Body of pancreas (tissue), 4 donors: ENCODE results near the gene KLHL6. TPM values are rescaled to one million over a fixed set of nuclear protein-coding genes. Genes with fewer than 3 reads are reported as not detected.

ENCODE experiments used
- ATAC-seq: fragments of 150-250 bp; one replicate; pipeline ENCODE4 v1.9.1; 2016
- DNase-seq, 4 donors: peaks; one replicate each; pipeline ENCODE4 v3.0.0-alpha.2; 2019
- H3K27ac ChIP-seq, 4 donors: fragments of 200-600 bp; sonication (generic); 1 replicate in 3 of 4; 2 replicates in 1 of 4; pipeline versions ENCODE4 v1.5.1 to v1.6.1; 2016 to 2019; ENCODE audit warnings: mild to moderate bottlenecking in 1 of 4, mixed read lengths in 1 of 4, moderate library complexity in 1 of 4
- H3K27me3 ChIP-seq, 2 donors: fragments of 200-600 bp; sonication (generic); one replicate each; pipeline ENCODE4 v1.6.0; 2016; ENCODE audit warnings: mild to moderate bottlenecking in 1 of 2
- H3K36me3 ChIP-seq, 2 donors: fragments of 200-600 bp; sonication (generic); replicated peaks in 1 of 2; 2 replicates each; pipeline ENCODE4 v1.5.1; 2016; ENCODE audit warnings: low read depth in 2 of 2; ENCODE audit not compliant: insufficient read depth in 1 of 2
- H3K4me1 ChIP-seq: fragments of 200-600 bp; sonication (generic); one replicate; pipeline ENCODE4 v1.6.0; 2016
- H3K4me3 ChIP-seq, 2 donors: fragments of 200-600 bp; sonication (generic); 1 replicate in 1 of 2; 2 replicates in 1 of 2; pipeline ENCODE4 v1.5.1; 2016 to 2019
- H3K9me3 ChIP-seq, 3 donors: fragments of 200-600 bp; sonication (generic); 1 replicate in 2 of 3; 2 replicates in 1 of 3; pipeline ENCODE4 v1.5.1; 2016
- CTCF ChIP-seq, 7 experiments: fragments of 450-650 bp in 4 of 7; fragments of 200-600 bp in 3 of 7; sonication (generic) in 3 of 7; IDR thresholded peaks; one replicate each; pipeline ENCODE4 v1.5.1; 2016 to 2019; ENCODE audit warnings: antibody characterized with exemption in 7 of 7
- POLR2A ChIP-seq, 3 donors: fragments of 450-650 bp; IDR thresholded peaks; one replicate each; pipeline ENCODE4 v1.6.1; 2016; ENCODE audit warnings: antibody characterized with exemption in 3 of 3, mild to moderate bottlenecking in 2 of 3
- WGBS, 2 donors: methylation state at CpG; one replicate each; pipeline ENCODE4 v1.1.5; 2017; 5-methylcytosine and 5-hydroxymethylcytosine counted together
- intact Hi-C: fragments of 100-400 bp; cut with DNase I; formaldehyde crosslinking; loops from one replicate; pipeline ENCODE4 v1.15.1; 2023
- total RNA-seq, 2 donors: library from RNA; depleted of rRNA; stranded (reverse); fragments of >200 nt; gene quantifications; one replicate each; pipeline ENCODE4 v1.1.0, GENCODE V29; 2016

Gene KLHL6
- total RNA-seq, 2 donors from 2014 or later: 1.6 TPM

DNA sequence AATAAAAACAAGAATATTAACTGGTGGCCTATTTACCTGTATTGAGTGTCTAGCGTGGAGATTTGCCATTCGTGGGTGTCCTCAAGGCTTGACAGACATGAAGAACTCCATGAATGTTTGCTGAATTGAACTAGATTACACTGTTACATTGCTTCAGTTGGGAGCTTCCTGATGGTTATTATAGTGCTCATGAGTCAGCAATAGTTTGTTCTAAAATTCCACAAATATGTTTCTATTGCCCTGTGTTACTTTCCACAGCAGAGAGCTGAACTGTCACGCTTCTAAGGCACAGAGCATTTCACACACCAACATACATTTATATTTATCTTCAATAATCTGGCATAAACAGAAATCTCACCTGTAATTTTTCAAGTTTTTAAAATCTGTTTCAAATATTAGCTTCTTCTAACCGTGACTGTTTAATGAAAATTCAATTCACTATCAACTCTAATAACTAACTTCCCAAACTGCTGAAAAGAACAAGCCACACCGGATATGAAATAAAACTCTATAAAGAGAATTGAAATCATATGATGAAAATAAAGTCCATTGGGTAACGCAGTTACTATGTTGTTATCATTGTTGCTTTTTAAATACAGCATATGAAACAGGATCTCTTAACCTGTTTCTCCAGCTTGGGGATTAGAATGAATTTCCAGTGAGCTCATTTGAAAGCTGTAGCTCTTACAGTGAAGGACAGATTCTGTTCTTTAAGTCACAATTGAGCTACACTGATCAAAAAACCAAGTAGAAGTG is 65.9 kb downstream of the KLHL6 start:
- no peak for DNase-seq
- Histone ChIP-seq H3K4me3 (no peak overlapping the region), H3K27ac (no peak overlapping the region), H3K27me3 (no peaks in the 10 kb centered on the region), H3K36me3 (no peaks in the 10 kb centered on the region), H3K4me1 (no peaks in the 10 kb centered on the region), H3K9me3 (no peaks in the 10 kb centered on the region)
- intact Hi-C loops: no loop called here
- TF ChIP-seq CTCF (IDR thresholded peaks at IDR 0.05) (no peak), POLR2A (IDR thresholded peaks at IDR 0.05) (no peak)
- 67% methylated on average over 6 of the region's 6 CpGs for WGBS, 2 donors
- no peak for ATAC-seq

- H3K4me1 ChIP-seq: no peaks in the 10 kb centered on the region
- H3K27me3 ChIP-seq: no peaks in the 10 kb centered on the region
- TF ChIP-seq CTCF (IDR thresholded peaks at IDR 0.05) (no peak), POLR2A (IDR thresholded peaks at IDR 0.05) (no peak)
- intact Hi-C loops: no loop called here
- DNase-seq: no peak
- 82 to 87% methylated on average over 3 of the region's 3 CpGs for WGBS, 2 donors
- no peak overlapping the region for H3K4me3 ChIP-seq
- H3K36me3 ChIP-seq: no peaks in the 10 kb centered on the region
- H3K9me3 ChIP-seq: no peaks in the 10 kb centered on the region
- no peak overlapping the region for H3K27ac ChIP-seq
- no peak for ATAC-seq
These were observed 67.2 kb downstream of the KLHL6 start for GRCh38 chr3:183488343-183488742.

DNA sequence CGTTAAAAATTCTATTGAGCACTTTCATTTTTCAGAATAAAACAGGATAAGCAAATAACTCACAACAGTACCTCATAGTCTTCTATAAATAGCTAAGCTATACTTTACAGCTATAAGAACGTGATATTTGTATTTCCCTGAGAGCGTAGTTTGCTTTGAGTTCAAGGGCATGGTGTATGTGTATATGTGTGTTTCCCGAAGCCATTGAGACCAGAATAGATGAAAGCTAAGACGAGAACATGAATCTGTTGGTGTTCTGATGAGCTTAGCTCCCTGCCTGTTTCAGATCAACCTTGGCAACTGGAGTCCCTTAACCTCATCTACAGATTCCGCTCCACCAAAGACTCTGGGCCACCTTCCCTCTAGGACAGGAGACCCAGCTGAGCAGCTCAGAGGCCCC is 67.6 kb downstream of the KLHL6 start:
- ATAC-seq (no peak), DNase-seq (no peak)
- no peaks in the 10 kb centered on the region for H3K9me3 ChIP-seq
- TF ChIP-seq CTCF (IDR thresholded peaks at IDR 0.05): no peak
- TF ChIP-seq POLR2A (IDR thresholded peaks at IDR 0.05): no peak
- H3K4me3 ChIP-seq: no peak overlapping the region
- intact Hi-C loops: no loop called here
- no peaks in the 10 kb centered on the region for H3K36me3 ChIP-seq
- H3K27me3 ChIP-seq: no peaks in the 10 kb centered on the region
- H3K27ac ChIP-seq: no peak overlapping the region
- WGBS, 2 donors: 78 to 79% methylated on average over 6 of the region's 6 CpGs
- no peaks in the 10 kb centered on the region for H3K4me1 ChIP-seq

DNA sequence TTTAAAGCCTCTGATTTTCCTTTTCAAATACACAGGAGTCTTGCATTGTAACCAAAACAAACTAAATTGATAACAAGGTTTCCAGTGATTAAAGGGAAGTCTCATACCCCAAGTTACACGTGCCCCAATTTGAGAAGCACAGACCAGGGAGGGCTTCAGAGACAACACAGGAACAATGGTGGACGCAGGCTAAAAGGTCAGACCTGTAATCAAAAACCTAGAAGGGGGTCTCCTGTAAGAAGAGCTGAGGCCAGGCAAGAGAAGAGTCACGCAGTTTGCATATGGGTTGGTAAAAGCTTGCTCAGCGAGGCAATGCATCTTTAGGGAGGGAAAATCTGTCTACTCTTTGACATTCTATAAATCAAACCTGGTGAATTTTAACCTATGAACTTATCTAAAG is 68.5 kb downstream of the KLHL6 start:
- intact Hi-C loops: no loop called here

More for the DNA sequence above, 68.5 kb downstream of the KLHL6 start:
- DNase-seq (no peak), ATAC-seq (no peak)
- Histone ChIP-seq H3K27me3 (no peaks in the 10 kb centered on the region), H3K36me3 (no peaks in the 10 kb centered on the region), H3K4me3 (no peak overlapping the region), H3K27ac (no peak overlapping the region), H3K9me3 (no peaks in the 10 kb centered on the region), H3K4me1 (no peaks in the 10 kb centered on the region)
- 60 to 67% methylated on average over 4 of the region's 4 CpGs for WGBS, 2 donors
- no peak for TF ChIP-seq POLR2A (IDR thresholded peaks at IDR 0.05)
- no peak for TF ChIP-seq CTCF (IDR thresholded peaks at IDR 0.05)
